ENCODE results near the gene PITX2. TPM values are rescaled to one million over a fixed set of nuclear protein-coding genes. Genes with fewer than 3 reads are reported as not detected.
"Not testable (repeated sequence)": the region's sequence is repeated elsewhere in the genome, so short reads cannot be mapped to it uniquely, and the experiment has no call there.

PITX2 gene
- total and polyA plus RNA-seq, 7 donors: 12.4 to 66.3 (median 49.2) TPM

- intact Hi-C loops (cut with DNase I): no loop called here
- Histone ChIP-seq H3K4me3 (no peak overlapping the region), H3K27ac (no peak overlapping the region), H3K36me3 (ENCODE audit: insufficient read depth in 1 of 2, low read depth in 1 of 2) (no peaks in the 10 kb centered on the region), H3K4me1 (no peaks in the 10 kb centered on the region), H3K9me3 (no peaks in the 10 kb centered on the region), H3K27me3 (ENCODE audit: insufficient read depth in 3 of 3, low read length in 2 of 3) (peaks cover 0 to 3% (median 0%) of the 10 kb centered on the region in 3 donors)
- TF ChIP-seq, protein P1, sequence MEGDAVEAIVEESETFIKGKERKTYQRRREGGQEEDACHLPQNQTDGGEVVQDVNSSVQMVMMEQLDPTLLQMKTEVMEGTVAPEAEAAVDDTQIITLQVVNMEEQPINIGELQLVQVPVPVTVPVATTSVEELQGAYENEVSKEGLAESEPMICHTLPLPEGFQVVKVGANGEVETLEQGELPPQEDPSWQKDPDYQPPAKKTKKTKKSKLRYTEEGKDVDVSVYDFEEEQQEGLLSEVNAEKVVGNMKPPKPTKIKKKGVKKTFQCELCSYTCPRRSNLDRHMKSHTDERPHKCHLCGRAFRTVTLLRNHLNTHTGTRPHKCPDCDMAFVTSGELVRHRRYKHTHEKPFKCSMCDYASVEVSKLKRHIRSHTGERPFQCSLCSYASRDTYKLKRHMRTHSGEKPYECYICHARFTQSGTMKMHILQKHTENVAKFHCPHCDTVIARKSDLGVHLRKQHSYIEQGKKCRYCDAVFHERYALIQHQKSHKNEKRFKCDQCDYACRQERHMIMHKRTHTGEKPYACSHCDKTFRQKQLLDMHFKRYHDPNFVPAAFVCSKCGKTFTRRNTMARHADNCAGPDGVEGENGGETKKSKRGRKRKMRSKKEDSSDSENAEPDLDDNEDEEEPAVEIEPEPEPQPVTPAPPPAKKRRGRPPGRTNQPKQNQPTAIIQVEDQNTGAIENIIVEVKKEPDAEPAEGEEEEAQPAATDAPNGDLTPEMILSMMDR (IDR thresholded peaks at IDR 0.05): no peak
- DNase-seq (no peak), ATAC-seq (no peak)
- WGBS, 3 donors: 89 to 97% (median 96%) methylated on average over 1 of the region's 1 CpG
Measured at GRCh38 chr4:110595583-110595982, 27.3 kb downstream of the PITX2 start.

GRCh38 chr4:110589297-110589696, 33.6 kb downstream of the PITX2 start:
- Histone ChIP-seq H3K36me3 (ENCODE audit: insufficient read depth in 1 of 2, low read depth in 1 of 2) (no peaks in the 10 kb centered on the region), H3K9me3 (no peaks in the 10 kb centered on the region), H3K27ac (no peak overlapping the region), H3K4me1 (no peaks in the 10 kb centered on the region), H3K4me3 (no peak overlapping the region), H3K27me3 (ENCODE audit: insufficient read depth in 3 of 3, low read length in 2 of 3) (no peaks in the 10 kb centered on the region)
- DNase-seq: no peak
- intact Hi-C loops (cut with DNase I): loop anchor here in 1 of 2 donors (5.0 kb wide), 1 partner anchor 47 kb away; no protein-coding TSS in a partner anchor
- peak in 2 of 4 donors; percentile 35 to 63 for ATAC-seq
- TF ChIP-seq, protein P1 (IDR thresholded peaks at IDR 0.05): peak; percentile 15

- Histone ChIP-seq H3K27ac (no peak overlapping the region), H3K9me3 (no peaks in the 10 kb centered on the region), H3K36me3 (ENCODE audit: insufficient read depth in 1 of 2, low read depth in 1 of 2) (no peaks in the 10 kb centered on the region), H3K27me3 (ENCODE audit: insufficient read depth in 3 of 3, low read length in 2 of 3) (no peaks in the 10 kb centered on the region), H3K4me3 (no peak overlapping the region), H3K4me1 (no peaks in the 10 kb centered on the region)
- no peak for DNase-seq
- 94 to 96% (median 95%) methylated on average over 36 of the region's 36 CpGs for WGBS, 3 donors
- intact Hi-C loops (cut with DNase I): loop anchor here in 1 of 2 donors (5.0 kb wide), 1 partner anchor 45 kb away; no protein-coding TSS in a partner anchor
- TF ChIP-seq, protein P1 (IDR thresholded peaks at IDR 0.05): no peak
- no peak for ATAC-seq
Measured at GRCh38 chr4:110587666-110588285, 35.1 kb downstream of the PITX2 start.

DNA sequence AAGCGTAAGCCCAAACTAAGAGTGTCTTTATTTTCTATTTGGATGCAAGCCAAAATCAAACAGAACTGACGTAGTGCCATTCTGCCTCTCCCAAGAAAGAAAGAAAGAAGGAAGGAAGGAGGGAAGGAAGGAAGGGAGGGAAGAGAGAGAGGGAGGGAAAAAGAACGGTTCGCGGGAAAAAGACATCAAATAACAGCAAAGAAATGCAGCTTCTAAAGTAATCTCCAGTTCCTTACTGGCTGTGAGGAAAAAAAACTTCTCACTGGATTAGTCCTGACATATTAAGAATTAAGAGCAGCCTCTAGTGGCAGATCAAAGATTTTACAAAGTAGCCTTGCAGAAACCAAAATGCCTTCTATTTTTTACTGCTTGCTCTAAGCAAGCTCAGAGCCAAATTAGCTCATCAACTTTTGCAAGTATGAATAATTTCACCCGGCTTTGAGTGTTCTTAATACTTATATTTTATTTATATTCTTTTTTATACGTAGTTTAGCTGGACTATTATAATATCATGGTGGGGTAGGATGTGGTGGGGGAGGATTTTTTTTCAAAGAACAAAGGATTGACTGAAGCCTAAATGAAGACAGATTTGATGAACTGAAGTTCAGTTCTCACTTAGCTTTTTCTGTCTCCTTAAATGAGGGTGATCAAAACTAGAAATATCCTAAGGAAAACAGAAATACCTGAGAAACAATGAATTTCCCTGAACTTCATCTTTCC, 36.6 kb downstream of the PITX2 start:
- intact Hi-C loops (cut with DNase I): loop anchor here in 1 of 2 donors (5.0 kb wide), 1 partner anchor 44 kb away; no protein-coding TSS in a partner anchor

DNA sequence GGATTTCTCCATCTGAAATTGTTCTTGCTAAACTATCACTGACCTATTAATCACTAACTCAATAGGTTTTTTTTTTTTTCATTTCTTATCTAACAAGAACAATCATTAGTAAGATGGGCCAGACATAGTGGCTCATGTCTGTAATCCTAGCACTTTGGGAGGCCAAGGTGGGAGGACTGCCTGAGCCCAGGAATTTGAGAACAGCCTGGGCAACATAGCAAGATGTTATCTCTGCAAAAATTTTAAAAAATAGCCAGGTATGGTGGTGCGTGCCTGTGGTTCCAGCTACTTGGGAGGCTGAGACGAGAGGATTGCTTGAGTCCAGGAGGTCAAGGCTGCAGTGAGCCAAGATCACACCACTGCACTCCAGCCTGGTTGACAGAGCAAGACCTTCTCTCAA, 46.2 kb downstream of the PITX2 start:
- DNase-seq; H3K36me3 ChIP-seq (ENCODE audit: insufficient read depth in 1 of 2, low read depth in 1 of 2); H3K4me1 ChIP-seq; intact Hi-C loops (cut with DNase I); ATAC-seq; H3K27ac ChIP-seq; H3K4me3 ChIP-seq; H3K9me3 ChIP-seq; H3K27me3 ChIP-seq (ENCODE audit: insufficient read depth in 3 of 3, low read length in 2 of 3): not testable (repeated sequence)
- 95 to 96% (median 96%) methylated on average over 2 of the region's 2 CpGs for WGBS, 3 donors

More for the DNA sequence above, 36.6 kb downstream of the PITX2 start:
- Histone ChIP-seq H3K27ac (no peak overlapping the region), H3K4me1 (no peaks in the 10 kb centered on the region), H3K9me3 (no peaks in the 10 kb centered on the region), H3K4me3 (peak overlapping the region; percentile 60), H3K27me3 (ENCODE audit: insufficient read depth in 3 of 3, low read length in 2 of 3) (no peaks in the 10 kb centered on the region), H3K36me3 (ENCODE audit: insufficient read depth in 1 of 2, low read depth in 1 of 2) (no peaks in the 10 kb centered on the region)
- peak; percentile 40 to 90 (median 72) for ATAC-seq
- 16 to 21% (median 17%) methylated on average over 7 of the region's 7 CpGs for WGBS, 3 donors
- TF ChIP-seq, protein P1 (IDR thresholded peaks at IDR 0.05): peak; percentile 59
- no peak for DNase-seq

Data from psoas muscle (tissue), 8 donors.